Measurements from ENCODE around the gene EFNB3. TPM values are rescaled to one million over a fixed set of nuclear protein-coding genes. Genes with fewer than 3 reads are reported as not detected.
A peak's percentile ranks its signal among the peaks of the same experiment; 100 is the strongest.

Gene EFNB3
- total RNA-seq, 1 experiment from 2014 or later = 10.0 TPM

DNA sequence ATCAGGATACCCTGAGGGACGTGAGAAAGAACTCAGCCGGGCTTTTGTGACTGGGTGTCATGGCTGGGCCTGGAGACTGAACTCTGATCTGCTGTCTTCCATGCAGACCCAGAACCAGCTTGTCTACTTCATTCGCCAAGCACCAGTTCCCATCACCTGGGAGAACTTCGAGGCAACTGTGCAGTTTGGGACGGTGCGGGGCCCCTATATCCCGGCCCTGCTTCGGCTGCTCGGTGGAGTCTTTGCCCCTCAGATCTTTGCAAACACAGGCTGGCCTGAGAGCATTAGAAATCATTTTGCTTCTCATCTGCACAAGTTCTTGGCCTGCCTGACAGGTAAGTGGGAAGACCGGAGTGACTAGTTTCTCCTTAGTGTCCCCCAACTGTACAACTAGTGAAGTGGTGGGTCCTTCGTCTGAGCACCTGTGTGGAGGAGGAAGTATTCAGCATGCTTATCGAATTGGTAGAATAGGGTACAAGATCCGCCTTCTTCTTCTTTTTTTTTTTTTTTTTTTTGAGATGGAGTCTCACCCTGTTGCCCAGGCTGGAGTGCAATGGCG, 28.1 kb downstream of the EFNB3 start:
- TF ChIP-seq EZH2 (IDR thresholded peaks at IDR 0.05; ENCODE audit: borderline replicate concordance, low read depth, low read length, poor library complexity, severe bottlenecking) (no peak), CTCF (conservative IDR thresholded peaks at IDR 0.05; ENCODE audit: low read depth, low read length) (no peak)
- CTCF ChIA-PET = no interaction called here
- BruUV-seq (replicated peaks) = no TSS peak
- intact Hi-C loops (cut with micrococcal nuclease; ENCODE audit: unreplicated experiment) = no loop called here
- Histone ChIP-seq H3K4me1 (ENCODE audit: insufficient read depth, low read length, poor library complexity, severe bottlenecking) (no peaks in the 10 kb centered on the region), H3K9me3 (ENCODE audit: low read depth, low read length, poor library complexity, severe bottlenecking) (no peaks in the 10 kb centered on the region), H3K36me3 (ENCODE audit: insufficient read depth, low read length, poor library complexity, severe bottlenecking) (no peaks in the 10 kb centered on the region), H3K4me3 (ENCODE audit: low read depth, low read length, poor library complexity, severe bottlenecking) (no peak overlapping the region), H3K27me3 (replicated peaks; ENCODE audit: insufficient read depth, low read depth, low read length, poor library complexity) (no peaks in the 10 kb centered on the region), H3K27ac (ENCODE audit: low read depth, low read length, poor library complexity, severe bottlenecking) (no peak overlapping the region)
- POLR2A ChIA-PET (ENCODE audit: low non-redundant PET) = interaction anchor here (0.5 kb wide), 1 partner anchor 192 kb away, joined by 3 read pairs; no protein-coding TSS in a partner anchor
- no peak for DNase-seq (ENCODE audit: low spot score)

DNA sequence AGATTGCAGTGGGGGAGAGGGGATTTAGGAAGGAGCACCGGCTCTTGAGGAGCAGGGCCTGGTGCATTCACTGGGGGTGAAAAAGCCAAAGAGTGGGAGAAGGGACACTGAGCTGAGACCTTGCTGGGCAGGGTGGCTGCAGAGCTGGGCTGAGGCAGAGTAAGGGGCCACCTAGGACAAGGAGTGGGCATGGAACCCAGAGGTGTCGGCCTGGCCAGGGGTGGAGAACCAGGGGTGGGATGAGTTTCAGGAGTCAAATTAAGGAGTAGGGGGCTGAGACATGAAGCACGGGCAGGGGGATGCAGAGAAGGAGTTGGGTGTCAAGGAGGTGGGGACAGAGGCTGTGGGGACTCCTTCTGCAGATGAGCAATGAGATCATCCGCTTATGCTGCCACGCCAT, 32.6 kb downstream of the EFNB3 start:
- ChIA-PET POLR2A (ENCODE audit: low non-redundant PET) (no interaction called here), CTCF (no interaction called here)
- TF ChIP-seq EZH2 (IDR thresholded peaks at IDR 0.05; ENCODE audit: borderline replicate concordance, low read depth, low read length, poor library complexity, severe bottlenecking) (no peak), CTCF (conservative IDR thresholded peaks at IDR 0.05; ENCODE audit: low read depth, low read length) (no peak)
- Histone ChIP-seq H3K36me3 (ENCODE audit: insufficient read depth, low read length, poor library complexity, severe bottlenecking) (no peaks in the 10 kb centered on the region), H3K27ac (ENCODE audit: low read depth, low read length, poor library complexity, severe bottlenecking) (no peak overlapping the region), H3K4me3 (ENCODE audit: low read depth, low read length, poor library complexity, severe bottlenecking) (no peak overlapping the region), H3K4me1 (ENCODE audit: insufficient read depth, low read length, poor library complexity, severe bottlenecking) (peaks cover 3% of the 10 kb centered on the region), H3K27me3 (replicated peaks; ENCODE audit: insufficient read depth, low read depth, low read length, poor library complexity) (peaks cover 8% of the 10 kb centered on the region), H3K9me3 (ENCODE audit: low read depth, low read length, poor library complexity, severe bottlenecking) (no peaks in the 10 kb centered on the region)
- no TSS peak for BruUV-seq (replicated peaks)
- intact Hi-C loops (cut with micrococcal nuclease; ENCODE audit: unreplicated experiment) = no loop called here
- DNase-seq (ENCODE audit: low spot score) = no peak

DNA sequence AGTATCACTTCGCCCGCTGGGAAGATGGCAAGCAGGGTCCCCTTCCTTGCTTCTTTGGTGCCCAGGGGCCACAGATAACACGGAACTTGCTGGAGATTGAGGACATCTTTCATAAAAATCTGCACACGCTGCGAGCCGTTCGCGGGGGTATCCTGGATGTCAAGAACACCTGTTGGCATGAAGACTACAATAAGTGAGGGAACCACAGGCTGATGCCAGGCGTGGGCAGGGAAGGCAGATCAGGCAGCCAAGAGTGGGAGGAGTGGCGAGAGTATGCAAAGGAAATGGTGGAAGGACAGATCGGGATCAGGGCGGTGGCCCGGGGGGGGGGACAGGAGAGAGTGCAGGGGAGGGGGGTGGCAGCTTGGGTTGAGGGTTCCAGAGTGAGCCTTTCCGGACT, 34.7 kb downstream of the EFNB3 start:
- Histone ChIP-seq H3K4me3 (ENCODE audit: low read depth, low read length, poor library complexity, severe bottlenecking) (no peak overlapping the region), H3K27me3 (replicated peaks; ENCODE audit: insufficient read depth, low read depth, low read length, poor library complexity) (peaks cover 8% of the 10 kb centered on the region), H3K9me3 (ENCODE audit: low read depth, low read length, poor library complexity, severe bottlenecking) (no peaks in the 10 kb centered on the region), H3K4me1 (ENCODE audit: insufficient read depth, low read length, poor library complexity, severe bottlenecking) (peaks cover 3% of the 10 kb centered on the region), H3K36me3 (ENCODE audit: insufficient read depth, low read length, poor library complexity, severe bottlenecking) (no peaks in the 10 kb centered on the region), H3K27ac (ENCODE audit: low read depth, low read length, poor library complexity, severe bottlenecking) (no peak overlapping the region)
- no peak for DNase-seq (ENCODE audit: low spot score)
- no peak for TF ChIP-seq EZH2 (IDR thresholded peaks at IDR 0.05; ENCODE audit: borderline replicate concordance, low read depth, low read length, poor library complexity, severe bottlenecking)
- ChIA-PET POLR2A (ENCODE audit: low non-redundant PET) (no interaction called here), CTCF (interaction anchor here (0.6 kb wide), 1 partner anchor 104 kb away, joined by 3 read pairs; no protein-coding TSS in a partner anchor)
- intact Hi-C loops (cut with micrococcal nuclease; ENCODE audit: unreplicated experiment) = loop anchor here (5.0 kb wide), 2 partner anchors 248 to 318 kb away; no protein-coding TSS in a partner anchor
- no TSS peak for BruUV-seq (replicated peaks)

GRCh38 chr17:7740481-7741001, 35.5 kb downstream of the EFNB3 start:
- Histone ChIP-seq H3K36me3 (ENCODE audit: insufficient read depth, low read length, poor library complexity, severe bottlenecking) (no peaks in the 10 kb centered on the region), H3K4me3 (ENCODE audit: low read depth, low read length, poor library complexity, severe bottlenecking) (peak overlapping the region; percentile 9), H3K9me3 (ENCODE audit: low read depth, low read length, poor library complexity, severe bottlenecking) (no peaks in the 10 kb centered on the region), H3K27ac (ENCODE audit: low read depth, low read length, poor library complexity, severe bottlenecking) (no peak overlapping the region), H3K4me1 (ENCODE audit: insufficient read depth, low read length, poor library complexity, severe bottlenecking) (peaks cover 3% of the 10 kb centered on the region), H3K27me3 (replicated peaks; ENCODE audit: insufficient read depth, low read depth, low read length, poor library complexity) (peaks cover 8% of the 10 kb centered on the region)
- intact Hi-C loops (cut with micrococcal nuclease; ENCODE audit: unreplicated experiment) = loop anchor here (5.0 kb wide), 2 partner anchors 247 to 317 kb away; no protein-coding TSS in a partner anchor
- no TSS peak for BruUV-seq (replicated peaks)
- no peak for TF ChIP-seq CTCF (conservative IDR thresholded peaks at IDR 0.05; ENCODE audit: low read depth, low read length)
- no peak for TF ChIP-seq EZH2 (IDR thresholded peaks at IDR 0.05; ENCODE audit: borderline replicate concordance, low read depth, low read length, poor library complexity, severe bottlenecking)
- CTCF ChIA-PET = no interaction called here
- DNase-seq (ENCODE audit: low spot score) = peak; percentile 26
- POLR2A ChIA-PET (ENCODE audit: low non-redundant PET) = no interaction called here

Data from A673 (cell line).